AG20443 (cell line): ENCODE results near the gene HMCN1.

Source experiments
- DNase-seq: peaks from one replicate; pipeline ENCODE4 v3.0.0; 2012; ENCODE audit warnings: low spot score, mixed read lengths

Gene HMCN1

DNA sequence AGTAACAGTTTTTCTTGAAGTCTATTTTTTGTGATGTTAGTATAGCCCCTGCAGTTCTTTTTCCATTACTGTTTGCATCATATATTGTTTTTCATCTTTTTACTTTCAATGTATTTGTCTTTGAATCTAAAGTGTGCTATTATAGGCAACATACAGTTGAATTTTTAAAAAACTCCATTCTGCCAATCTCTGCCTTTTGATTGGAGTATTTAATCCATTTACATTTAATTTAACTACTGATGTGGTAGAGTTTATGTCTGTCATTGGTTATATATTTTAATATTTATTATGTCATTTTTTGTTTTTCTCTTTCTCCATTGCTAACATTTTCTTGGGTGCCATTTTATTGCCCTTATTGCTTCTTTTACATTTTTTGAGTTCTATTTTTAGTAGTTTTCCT is 296.3 kb downstream of the HMCN1 start:
- no peak for DNase-seq

DNA sequence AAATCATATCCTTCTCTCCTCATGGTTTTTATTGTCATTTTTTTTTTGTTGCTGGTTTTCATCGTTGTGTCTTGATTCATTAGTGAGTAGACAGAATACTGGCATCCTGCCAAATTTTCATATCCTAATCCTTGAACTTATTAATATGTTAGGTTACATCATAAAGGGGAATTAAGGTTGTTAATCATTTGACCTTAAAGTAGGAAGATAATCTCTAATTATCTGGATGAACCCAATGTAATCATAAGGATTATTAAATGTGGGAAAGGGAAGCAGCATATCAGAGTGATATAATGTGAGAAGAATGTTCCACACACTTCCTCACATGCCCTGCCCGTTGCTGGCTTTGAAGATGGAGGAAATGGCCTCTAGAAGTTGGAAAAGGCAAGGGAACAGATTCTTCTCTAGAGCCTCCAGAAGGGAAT is 299.7 kb downstream of the HMCN1 start:
- DNase-seq: no peak

DNA sequence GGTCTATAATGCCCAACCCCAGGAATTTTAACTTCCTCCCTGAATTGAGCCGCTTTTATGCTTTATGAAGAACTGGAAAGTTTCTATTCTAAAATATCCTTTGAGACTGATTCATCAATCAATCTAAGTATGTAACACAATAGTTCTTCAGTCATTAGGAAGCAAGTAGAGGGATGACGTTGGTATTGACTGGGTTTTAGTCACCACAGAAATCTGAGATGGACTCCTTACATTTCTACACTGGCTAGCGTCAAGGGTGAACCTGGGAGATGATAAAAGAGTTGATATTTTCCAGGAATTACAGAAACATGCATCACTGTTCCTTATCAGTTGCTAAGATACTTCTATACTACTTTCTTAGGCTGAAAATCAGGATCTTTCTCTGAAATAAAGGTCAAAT is 308.0 kb downstream of the HMCN1 start:
- DNase-seq: no peak

- no peak for DNase-seq
Measured at GRCh38 chr1:186043296-186043695, 309.1 kb downstream of the HMCN1 start.

GRCh38 chr1:186044079-186044685 is 310.0 kb downstream of the HMCN1 start:
- DNase-seq: no peak

DNA sequence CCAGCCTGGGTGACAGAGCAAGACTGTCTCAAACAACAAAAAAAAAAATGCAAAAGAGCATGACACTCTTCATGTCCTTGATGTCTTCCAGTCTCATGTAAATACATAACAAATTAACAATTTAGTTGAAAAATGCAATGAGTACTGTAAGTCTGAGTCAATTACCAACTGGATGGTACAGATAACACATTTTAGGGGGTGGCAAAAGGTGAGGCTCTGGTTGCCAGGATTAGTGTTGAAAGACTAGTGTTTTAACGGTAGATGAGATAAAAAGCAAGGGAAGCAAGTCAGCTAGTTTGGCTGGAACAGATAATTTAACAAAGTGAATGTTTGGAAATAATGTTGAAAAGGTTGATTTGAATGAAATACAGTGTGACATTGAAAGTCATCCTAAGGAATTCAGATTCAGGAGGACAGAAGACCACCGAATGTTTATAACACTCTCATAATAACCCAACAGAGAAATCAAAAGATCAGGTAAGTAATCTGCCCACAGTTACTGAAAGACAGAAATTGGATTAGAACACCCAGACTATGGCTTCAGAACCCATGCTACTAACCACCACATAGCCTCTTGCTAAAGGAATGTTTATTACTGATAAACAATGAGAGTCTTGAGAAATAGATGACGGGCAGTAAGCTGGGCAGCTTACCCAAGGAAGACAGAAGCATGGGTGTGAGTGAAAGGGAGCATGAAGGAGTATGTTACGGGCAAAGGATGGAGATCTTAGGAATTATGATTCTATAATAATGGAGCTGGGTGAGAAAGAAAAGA is 312.4 kb downstream of the HMCN1 start:
- DNase-seq: no peak

GRCh38 chr1:186050360-186050759 is 316.2 kb downstream of the HMCN1 start:
- no peak for DNase-seq

DNA sequence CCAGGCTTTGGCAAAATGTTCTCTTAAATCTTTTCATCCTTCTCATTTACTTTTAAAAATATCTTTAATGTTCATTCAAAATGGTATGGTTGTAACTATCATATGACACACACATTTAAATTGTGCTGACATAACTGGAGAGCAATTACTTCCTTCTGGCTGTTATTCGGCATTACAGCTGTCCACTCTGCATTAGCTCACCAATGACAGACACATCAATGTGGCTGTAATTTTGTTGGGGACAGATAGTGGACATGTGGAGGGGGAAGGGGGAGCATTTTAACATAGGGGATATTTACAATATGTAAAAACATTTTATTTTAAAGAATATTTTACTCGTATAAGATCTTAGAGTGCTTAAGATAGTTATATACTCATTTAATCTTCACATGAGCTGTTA is 319.8 kb downstream of the HMCN1 start:
- no peak for DNase-seq

GRCh38 chr1:186054932-186055331 is 320.7 kb downstream of the HMCN1 start:
- no peak for DNase-seq

DNA sequence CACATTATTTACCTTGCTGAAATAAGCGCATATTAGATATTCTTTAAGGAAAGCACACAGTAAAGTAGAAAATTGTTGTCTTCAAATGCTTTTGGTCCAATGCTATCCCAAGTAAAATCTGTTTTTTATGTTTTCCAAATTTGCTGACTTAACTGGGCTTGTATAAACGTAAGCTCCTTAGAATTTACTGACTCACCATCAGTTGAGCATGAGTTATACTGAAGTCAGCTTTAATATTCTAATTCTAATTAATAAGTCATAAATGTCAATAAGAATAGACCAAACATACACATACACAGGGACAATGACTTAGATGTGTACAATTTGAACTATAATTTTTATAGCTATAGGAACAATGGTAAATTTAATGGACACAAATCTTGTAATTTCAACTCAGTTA is 321.7 kb downstream of the HMCN1 start:
- DNase-seq: peak; percentile 9

GRCh38 chr1:186057086-186057485 is 322.9 kb downstream of the HMCN1 start:
- DNase-seq: no peak

DNA sequence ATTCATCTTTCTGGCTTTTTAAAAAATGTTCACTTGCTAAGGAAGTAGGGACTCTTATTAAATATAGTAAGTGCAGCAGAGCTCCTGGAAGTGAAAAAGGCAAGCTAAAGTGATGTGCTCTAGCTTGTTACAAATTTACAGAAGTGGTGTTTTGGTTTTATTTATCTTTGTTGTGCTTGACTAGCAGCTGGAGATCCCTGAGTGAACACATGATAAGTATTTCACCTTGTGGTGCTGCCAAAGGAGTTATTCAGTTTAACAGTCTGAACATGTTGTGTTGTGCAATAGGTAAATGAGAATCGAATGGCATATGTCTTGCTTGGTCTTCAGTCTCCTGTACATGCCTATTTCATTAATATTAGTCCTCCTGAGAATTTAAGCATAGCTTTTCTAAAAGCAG is 325.1 kb downstream of the HMCN1 start:
- peak; percentile 19 for DNase-seq

GRCh38 chr1:186059752-186060151 is 325.6 kb downstream of the HMCN1 start:
- no peak for DNase-seq

GRCh38 chr1:186060226-186060625 is 326.0 kb downstream of the HMCN1 start:
- DNase-seq: no peak

DNA sequence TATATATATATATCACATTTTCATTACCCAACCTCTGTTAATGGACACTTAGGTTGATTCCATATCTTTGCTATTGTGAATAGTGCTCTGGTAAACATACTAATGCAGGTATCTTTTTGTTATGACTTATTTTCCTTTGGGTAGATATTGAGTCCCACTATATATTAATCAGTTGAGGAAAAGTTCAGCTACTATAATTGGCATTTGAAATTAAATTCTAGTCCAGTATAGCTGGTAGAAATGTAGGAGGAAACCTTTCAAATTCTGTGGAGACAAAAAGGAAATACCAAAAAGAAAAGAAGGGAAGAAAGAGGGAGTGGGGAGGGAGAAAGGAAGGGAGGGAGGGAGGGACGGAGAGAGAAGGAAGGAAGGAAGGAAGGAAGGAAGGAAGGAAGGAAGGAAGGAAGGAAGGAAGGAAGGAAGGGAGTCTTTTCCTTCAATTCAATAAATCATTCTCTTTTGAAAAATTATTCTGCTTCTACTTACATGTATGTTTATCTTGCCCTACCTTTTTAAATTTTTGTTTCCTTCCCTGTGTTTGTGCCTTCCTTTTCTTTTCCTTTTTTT is 329.0 kb downstream of the HMCN1 start:
- DNase-seq: no peak

- DNase-seq: no peak
Measured at GRCh38 chr1:186066411-186066810, 332.2 kb downstream of the HMCN1 start.

DNA sequence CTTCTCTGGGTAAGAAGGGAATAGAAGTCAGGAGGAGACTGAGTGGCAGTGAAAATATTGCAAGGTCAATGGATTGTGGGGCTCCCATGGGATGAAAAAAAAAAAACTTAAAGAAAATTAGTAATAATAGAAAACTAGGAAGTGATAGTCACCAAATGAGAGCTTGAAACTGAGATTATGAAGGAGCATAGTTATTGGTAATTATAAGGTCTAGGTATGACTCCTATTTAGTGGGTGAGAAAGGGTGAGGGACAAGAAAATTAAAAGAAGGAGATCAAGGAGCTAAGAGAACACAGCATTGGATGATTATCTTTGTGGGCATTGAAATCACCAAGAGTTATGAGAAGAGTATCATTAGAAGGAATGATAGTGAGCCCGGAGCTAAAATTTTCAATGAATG is 339.5 kb downstream of the HMCN1 start:
- no peak for DNase-seq

DNA sequence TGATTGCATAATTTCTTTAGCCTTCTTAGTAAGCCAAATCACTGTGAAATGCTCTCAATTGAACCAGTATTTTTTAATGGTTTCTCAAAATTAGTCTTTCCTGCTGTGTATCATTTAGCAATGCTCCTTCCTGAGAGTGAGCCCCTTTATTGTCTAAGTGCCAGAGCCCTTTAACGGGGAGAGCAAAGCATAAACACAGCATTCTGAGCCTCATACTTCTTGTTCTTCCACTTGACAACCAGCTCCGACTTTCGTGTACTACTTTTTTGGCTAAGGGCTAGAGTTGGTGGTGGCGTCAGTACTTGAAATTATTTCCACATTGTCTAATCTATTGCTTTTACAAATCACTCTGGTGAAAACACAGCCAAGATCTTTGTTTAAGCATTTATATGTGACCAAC is 341.8 kb downstream of the HMCN1 start:
- DNase-seq: peak; percentile 18

- no peak for DNase-seq
Measured at GRCh38 chr1:186078245-186078644, 344.1 kb downstream of the HMCN1 start.

DNA sequence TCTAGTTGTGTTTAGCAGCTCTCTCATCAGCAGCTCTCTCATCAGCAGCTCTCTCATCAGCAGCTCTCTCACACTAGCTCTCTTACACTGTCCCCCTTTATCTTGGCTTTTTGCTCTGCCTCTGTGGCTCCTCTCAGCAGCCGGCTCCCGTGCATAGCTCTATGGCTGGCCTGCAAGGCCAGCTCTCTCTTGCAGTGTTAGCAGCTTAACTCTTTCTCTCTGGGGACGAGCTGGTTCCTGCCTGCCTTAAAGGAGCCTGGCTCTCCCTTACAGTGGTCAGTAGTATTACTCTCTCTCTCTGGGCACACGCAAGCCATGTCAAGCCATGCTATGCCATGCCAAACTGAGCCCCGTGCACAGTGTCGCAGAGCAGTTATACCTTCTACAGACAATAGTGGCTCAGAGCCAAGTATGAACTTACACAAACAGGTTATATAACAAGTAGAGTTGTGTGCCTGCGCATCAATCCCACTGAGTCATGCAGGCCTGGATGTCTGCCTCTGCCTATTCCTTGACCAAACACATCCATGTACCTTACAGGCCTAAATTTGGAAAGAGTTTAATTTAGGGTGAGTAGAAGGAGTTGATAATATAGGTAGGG is 345.0 kb downstream of the HMCN1 start:
- no peak for DNase-seq

DNA sequence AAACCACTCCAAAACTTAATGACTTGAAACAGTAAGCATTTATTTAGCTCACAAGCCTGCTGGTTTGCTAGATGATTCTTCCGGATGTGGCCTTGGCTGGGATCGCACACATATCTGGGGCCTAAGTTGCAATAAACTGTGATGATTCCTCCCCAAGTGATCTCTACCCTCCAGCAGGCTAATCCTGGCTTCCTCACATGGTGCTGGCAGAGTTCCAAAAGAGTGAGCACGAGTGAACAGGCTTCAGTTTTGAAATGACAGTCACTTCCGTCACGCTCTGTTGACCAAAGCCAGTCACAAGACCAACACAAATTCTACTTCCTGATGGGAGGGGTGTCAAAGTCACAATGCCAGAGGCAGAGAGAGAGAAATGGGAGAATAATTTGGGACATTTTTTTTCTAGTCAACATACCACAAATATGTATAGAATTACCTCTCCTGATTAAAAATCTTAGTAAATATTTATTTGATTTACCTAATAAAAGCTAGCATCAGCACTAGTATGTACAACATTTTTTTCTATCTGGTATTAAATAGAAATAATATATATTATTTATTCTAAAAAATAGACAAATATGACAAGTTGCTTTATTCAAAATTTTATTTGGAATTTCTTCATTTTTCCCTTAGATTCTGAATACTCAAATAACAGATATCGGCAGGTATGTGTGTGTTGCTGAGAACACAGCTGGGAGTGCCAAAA is 348.2 kb downstream of the HMCN1 start:
- DNase-seq: peak; percentile 67

DNA sequence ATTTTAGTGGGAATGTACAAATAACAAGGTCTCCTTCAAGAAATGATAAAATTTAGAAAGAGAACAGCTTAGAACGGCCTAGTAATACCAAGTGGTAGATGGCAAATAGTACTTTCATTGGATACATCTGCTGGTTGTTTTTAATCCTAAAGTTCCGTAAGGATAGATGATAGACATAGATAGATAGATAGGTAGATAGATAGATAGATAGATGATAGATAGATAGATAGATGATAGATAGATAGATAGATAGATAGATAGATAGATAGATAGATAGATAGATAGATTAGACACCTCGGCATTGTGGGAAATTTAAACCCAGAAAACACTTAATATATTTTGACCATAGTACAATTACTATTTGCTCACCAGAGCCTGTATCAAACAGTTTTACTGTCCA is 352.4 kb downstream of the HMCN1 start:
- DNase-seq: no peak

DNA sequence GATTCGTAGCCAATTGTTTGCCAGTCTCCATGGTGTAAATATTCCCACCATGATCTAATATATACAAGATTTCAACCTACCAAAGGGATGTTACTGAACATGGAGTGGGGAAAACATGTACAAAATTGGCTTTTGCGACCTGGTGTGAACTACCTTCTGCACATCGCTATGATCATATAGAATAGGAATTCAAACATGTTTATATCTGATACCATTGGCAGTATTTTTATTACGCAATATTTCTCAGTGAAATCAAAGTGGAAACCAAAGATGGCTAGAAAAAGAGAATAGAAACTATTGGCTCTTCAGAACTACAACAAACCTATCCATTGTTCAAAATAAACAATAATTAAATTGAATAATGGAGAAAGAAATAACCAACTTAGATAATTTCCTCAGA is 355.7 kb downstream of the HMCN1 start:
- DNase-seq: no peak
